HG03469 (cell line): ENCODE results near the gene TYMS.

Experiments
- ATAC-seq: cut with Tn5 transposase; IDR thresholded peaks from one replicate; pipeline ENCODE4 v1.9.1; 2021; ENCODE audit warnings: mild to moderate bottlenecking, moderate library complexity, moderate number of reproducible peaks; ENCODE audit not compliant: unreplicated experiment

Gene TYMS

DNA sequence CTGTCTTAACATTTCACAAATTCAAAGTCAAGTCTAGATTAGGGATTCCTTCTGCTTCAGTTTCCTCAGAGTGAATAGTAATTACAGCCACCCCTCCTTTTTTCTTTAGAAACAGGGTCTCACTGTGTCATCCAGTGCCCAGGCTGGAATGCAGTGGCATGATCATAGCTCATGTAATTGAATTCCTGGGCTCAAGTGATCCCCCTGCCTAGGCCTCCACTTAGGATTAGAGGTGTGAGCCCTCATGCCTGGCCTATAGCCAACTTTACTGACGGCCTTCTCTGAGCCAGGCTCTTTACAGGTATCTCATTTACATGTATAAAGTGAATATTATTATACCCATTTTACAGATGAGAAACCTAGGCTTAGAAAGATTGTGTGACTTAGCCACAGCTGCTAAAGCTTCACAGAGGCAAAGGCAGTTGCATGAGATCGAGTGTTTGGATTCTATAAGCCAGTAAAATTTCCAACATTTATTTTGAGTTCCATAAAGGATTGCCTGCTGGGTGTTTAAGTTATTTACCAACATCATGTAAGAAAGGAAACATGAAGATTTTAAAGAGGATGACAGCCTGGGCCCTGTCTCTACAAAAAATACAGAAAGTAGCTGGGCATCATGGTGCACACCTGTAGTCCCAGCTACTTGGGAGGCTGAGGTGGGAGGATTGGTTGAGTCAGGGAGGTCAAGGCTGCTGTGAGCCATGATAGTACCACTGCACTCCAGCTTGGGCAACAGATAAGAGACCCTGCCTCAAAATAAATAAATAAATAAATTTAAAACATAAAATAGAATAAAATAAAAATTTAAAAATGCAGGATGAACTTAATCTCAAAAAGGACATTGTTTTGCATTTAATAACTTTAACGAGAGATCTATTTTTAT, 53.2 kb downstream of the TYMS start:
- no peak for ATAC-seq

DNA sequence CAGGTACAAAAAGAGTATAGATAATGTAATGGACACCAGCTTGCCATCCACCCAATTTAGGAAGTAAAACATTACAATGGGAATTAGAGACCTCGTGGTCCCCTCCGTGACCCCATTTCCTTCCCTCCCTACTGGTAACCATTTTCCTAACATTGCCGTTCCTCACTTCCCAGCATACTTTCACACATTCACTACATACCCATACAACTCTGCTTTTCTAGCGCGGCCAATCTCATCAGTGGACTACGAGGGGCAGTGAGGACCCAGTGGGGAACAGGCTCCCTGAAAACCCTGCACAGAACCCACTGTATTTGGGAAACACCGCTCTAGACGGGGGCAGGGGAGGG, 53.8 kb downstream of the TYMS start:
- ATAC-seq: no peak

- peak; percentile 50 for ATAC-seq
Observed at GRCh38 chr18:711657-712400, 54.4 kb downstream of the TYMS start.

DNA sequence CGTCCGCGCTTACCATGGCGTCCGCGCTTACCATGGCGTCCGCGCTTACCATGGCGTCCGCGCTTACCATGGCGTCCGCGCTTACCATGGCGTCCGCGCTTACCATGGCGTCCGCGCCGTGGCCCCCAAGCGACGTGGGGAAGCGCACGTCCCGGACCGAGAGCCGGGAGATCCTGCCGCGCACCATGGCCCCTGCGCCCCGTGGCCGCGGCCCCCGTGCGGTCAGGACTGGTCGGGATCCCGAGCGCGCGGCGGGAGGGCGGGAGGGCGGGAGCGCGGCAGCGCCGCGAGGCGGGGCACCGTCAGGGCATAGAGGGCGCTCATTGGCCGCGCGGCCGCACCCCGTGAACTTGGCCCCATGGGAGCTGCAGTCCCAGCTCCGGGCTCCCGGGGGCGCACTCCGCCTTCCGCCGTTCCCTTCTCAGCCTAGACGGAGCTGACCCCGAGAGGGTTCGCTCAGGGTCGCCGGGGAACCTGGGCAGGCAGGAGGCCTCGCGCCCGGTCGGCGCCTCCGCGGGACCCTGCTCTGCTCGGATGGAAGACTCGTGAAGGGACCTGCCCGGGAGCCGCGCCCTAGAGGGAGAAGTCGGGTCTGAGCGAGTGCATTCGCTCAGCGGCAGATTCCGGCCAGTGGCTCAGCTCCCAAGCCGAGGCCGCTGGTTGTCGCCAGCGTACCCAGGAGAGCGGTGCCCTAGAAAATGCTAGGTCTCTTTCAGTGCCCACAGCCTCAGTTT, 55.1 kb downstream of the TYMS start, which contains the start of gene ENOSF1:
Gene ENOSF1 (minus strand): TSS at position 230 of the 734 bp plus-strand sequence. CDS start 43 bp downstream, at position 187.
- ATAC-seq: peak; percentile 69

DNA sequence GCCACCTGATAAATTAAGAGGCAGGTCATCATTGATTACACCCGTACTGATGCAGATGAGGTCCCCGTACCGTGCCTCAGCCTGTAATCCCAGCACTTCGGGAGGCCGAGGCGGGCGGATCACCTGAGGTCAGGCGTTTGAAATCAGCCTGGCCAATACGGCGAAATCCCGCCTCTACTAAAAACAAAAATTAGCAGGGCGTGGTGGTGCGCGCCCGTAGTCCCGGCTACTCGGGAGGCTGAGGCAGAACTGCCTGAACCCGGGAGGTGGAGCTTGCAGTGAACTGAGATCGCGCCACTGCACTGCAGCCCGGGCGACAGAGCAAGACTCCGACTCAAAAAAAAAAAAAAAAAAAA, 55.7 kb downstream of the TYMS start:
- ATAC-seq: no peak

DNA sequence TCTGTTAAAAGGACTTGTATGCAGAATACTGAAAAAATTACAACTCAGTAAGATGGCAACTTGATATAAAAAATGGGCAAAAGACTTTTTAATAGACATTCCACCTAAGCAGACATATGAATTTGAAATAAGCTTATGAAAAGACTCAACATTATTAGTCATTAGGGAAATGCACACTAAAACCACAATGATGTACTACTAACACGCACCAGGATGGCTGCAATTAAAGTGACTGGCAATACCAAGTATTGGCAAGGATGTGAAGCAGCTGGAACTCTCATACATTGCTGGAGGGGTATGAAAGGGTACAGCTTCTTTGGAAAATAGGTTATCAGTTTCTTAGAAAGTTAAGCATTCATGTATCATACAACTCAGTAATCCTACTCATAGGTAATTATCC, 58.2 kb downstream of the TYMS start:
- no peak for ATAC-seq

DNA sequence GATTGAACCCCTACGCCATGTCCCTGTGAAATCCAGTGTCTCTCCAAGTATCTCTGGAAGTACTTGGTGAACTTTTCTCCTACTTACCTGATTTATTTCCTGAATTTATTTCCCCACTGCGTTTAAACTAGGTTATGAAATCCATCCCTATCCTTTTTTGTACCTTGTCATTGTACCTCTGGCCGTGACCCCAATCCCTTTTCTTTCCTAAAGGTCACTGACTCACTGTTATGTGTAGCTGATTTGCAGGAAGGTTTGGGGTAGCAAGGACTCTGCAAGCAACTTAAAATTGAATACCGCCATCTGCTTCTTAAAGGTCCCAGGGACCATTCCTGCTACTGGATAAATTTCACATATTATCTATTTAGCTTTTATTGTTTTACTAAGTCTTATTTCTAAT, 59.5 kb downstream of the TYMS start:
- no peak for ATAC-seq
